ENCODE measurements around the gene CDC25B. TPM values are rescaled to one million over a fixed set of nuclear protein-coding genes. Genes with fewer than 3 reads are reported as not detected.

The CDC25B gene
- total and polyA plus RNA-seq, 2 of the 13 experiments (the other 11 are each of a cell fraction or from before 2014, with no cell fraction given), result 14.5 to 19.4 TPM

DNA sequence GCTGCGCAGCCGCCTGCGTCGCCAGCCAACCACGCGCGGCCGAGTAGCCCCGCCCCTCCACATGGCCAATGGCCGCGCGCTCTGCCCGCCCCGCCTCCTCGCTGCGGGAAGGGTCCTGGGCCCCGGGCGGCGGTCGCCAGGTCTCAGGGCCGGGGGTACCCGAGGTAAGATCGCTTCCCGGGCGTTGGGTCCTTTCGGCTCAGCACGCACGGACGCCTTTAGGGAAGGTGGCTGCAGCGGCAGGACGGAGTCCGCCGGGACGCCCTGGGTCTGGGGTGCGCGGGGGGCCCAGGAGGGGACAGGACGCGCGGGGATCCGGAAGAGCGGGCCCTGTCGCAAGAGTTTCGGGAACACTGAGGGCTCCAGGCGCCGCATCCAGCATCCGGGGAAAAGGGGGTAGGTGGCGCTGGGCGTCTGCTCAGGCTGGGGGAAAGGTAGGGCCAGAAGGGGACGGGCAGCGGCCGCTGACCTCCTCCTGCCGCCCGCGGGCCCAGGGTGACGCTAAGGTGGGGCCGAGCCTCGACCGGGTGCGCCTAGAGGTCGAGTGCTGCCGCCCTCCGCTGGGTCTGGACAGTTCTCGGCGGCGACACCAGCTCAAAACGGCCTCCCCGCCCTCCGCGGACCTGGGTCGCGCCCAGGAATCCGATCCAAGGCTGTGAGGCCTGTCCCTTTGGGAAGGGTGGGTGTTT lies 50.8 kb downstream of the CDC25B start, which contains the start of gene MAVS (continued):
- peak; percentile 40 for TF ChIP-seq ESRRA (CRISPR knock-in tag; IDR thresholded peaks at IDR 0.05; ENCODE audit: low read depth)
- TF ChIP-seq MIER2 (CRISPR knock-in tag; IDR thresholded peaks at IDR 0.05), result no peak
- TF ChIP-seq, protein P1, sequence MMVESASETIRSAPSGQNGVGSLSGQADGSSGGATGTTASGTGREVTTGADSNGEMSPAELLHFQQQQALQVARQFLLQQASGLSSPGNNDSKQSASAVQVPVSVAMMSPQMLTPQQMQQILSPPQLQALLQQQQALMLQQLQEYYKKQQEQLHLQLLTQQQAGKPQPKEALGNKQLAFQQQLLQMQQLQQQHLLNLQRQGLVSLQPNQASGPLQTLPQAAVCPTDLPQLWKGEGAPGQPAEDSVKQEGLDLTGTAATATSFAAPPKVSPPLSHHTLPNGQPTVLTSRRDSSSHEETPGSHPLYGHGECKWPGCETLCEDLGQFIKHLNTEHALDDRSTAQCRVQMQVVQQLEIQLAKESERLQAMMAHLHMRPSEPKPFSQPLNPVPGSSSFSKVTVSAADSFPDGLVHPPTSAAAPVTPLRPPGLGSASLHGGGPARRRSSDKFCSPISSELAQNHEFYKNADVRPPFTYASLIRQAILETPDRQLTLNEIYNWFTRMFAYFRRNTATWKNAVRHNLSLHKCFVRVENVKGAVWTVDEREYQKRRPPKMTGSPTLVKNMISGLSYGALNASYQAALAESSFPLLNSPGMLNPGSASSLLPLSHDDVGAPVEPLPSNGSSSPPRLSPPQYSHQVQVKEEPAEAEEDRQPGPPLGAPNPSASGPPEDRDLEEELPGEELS (CRISPR knock-in tag; IDR thresholded peaks at IDR 0.05), result no peak; the same call in 1 of the 2 replicates
- TF ChIP-seq ZSCAN20 (CRISPR knock-in tag; IDR thresholded peaks at IDR 0.05; ENCODE audit: borderline replicate concordance), result no peak
- peak; percentile 33; the same call in 1 of the 2 replicates for TF ChIP-seq ZNF773 (CRISPR knock-in tag; IDR thresholded peaks at IDR 0.05; ENCODE audit: borderline replicate concordance)
- TF ChIP-seq ZNF292 (CRISPR knock-in tag; IDR thresholded peaks at IDR 0.05; ENCODE audit: borderline replicate concordance, low read depth), result peak; percentile 7; the same call in 1 of the 2 replicates
- TF ChIP-seq, protein P2, sequence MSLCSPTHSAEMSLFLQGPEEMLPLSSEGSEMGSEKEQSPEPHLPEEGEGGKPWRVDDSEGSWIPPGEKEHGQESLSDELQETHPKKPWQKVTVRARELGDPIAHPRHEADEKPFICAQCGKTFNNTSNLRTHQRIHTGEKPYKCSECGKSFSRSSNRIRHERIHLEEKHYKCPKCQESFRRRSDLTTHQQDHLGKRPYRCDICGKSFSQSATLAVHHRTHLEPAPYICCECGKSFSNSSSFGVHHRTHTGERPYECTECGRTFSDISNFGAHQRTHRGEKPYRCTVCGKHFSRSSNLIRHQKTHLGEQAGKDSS (CRISPR knock-in tag; IDR thresholded peaks at IDR 0.05; ENCODE audit: borderline replicate concordance, low read depth), result no peak
- no peak for TF ChIP-seq PLRG1 (conservative IDR thresholded peaks at IDR 0.05)
- TF ChIP-seq, protein P3, sequence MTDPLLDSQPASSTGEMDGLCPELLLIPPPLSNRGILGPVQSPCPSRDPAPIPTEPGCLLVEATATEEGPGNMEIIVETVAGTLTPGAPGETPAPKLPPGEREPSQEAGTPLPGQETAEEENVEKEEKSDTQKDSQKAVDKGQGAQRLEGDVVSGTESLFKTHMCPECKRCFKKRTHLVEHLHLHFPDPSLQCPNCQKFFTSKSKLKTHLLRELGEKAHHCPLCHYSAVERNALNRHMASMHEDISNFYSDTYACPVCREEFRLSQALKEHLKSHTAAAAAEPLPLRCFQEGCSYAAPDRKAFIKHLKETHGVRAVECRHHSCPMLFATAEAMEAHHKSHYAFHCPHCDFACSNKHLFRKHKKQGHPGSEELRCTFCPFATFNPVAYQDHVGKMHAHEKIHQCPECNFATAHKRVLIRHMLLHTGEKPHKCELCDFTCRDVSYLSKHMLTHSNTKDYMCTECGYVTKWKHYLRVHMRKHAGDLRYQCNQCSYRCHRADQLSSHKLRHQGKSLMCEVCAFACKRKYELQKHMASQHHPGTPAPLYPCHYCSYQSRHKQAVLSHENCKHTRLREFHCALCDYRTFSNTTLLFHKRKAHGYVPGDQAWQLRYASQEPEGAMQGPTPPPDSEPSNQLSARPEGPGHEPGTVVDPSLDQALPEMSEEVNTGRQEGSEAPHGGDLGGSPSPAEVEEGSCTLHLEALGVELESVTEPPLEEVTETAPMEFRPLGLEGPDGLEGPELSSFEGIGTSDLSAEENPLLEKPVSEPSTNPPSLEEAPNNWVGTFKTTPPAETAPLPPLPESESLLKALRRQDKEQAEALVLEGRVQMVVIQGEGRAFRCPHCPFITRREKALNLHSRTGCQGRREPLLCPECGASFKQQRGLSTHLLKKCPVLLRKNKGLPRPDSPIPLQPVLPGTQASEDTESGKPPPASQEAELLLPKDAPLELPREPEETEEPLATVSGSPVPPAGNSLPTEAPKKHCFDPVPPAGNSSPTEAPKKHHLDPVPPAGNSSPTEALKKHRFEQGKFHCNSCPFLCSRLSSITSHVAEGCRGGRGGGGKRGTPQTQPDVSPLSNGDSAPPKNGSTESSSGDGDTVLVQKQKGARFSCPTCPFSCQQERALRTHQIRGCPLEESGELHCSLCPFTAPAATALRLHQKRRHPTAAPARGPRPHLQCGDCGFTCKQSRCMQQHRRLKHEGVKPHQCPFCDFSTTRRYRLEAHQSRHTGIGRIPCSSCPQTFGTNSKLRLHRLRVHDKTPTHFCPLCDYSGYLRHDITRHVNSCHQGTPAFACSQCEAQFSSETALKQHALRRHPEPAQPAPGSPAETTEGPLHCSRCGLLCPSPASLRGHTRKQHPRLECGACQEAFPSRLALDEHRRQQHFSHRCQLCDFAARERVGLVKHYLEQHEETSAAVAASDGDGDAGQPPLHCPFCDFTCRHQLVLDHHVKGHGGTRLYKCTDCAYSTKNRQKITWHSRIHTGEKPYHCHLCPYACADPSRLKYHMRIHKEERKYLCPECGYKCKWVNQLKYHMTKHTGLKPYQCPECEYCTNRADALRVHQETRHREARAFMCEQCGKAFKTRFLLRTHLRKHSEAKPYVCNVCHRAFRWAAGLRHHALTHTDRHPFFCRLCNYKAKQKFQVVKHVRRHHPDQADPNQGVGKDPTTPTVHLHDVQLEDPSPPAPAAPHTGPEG (CRISPR knock-in tag; IDR thresholded peaks at IDR 0.05), result peak; percentile 80
- no peak for TF ChIP-seq SMAD9 (CRISPR knock-in tag; IDR thresholded peaks at IDR 0.05)
- no peak for TF ChIP-seq ZNF343 (CRISPR knock-in tag; IDR thresholded peaks at IDR 0.05)
- TF ChIP-seq ARHGAP35 (CRISPR knock-in tag; IDR thresholded peaks at IDR 0.05; ENCODE audit: borderline replicate concordance), result peak; percentile 99
- TF ChIP-seq ZC3H4 (CRISPR knock-in tag; IDR thresholded peaks at IDR 0.05; ENCODE audit: borderline replicate concordance), result no peak
- TF ChIP-seq ZNF431 (CRISPR knock-in tag; IDR thresholded peaks at IDR 0.05; ENCODE audit: borderline replicate concordance, low read depth), result peak; percentile 59
- TF ChIP-seq, protein P4, sequence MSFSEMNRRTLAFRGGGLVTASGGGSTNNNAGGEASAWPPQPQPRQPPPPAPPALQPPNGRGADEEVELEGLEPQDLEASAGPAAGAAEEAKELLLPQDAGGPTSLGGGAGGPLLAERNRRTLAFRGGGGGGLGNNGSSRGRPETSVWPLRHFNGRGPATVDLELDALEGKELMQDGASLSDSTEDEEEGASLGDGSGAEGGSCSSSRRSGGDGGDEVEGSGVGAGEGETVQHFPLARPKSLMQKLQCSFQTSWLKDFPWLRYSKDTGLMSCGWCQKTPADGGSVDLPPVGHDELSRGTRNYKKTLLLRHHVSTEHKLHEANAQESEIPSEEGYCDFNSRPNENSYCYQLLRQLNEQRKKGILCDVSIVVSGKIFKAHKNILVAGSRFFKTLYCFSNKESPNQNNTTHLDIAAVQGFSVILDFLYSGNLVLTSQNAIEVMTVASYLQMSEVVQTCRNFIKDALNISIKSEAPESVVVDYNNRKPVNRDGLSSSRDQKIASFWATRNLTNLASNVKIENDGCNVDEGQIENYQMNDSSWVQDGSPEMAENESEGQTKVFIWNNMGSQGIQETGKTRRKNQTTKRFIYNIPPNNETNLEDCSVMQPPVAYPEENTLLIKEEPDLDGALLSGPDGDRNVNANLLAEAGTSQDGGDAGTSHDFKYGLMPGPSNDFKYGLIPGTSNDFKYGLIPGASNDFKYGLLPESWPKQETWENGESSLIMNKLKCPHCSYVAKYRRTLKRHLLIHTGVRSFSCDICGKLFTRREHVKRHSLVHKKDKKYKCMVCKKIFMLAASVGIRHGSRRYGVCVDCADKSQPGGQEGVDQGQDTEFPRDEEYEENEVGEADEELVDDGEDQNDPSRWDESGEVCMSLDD (CRISPR knock-in tag; IDR thresholded peaks at IDR 0.05; ENCODE audit: borderline replicate concordance), result peak; percentile 82; the same call in 1 of the 2 replicates
- TF ChIP-seq SIX1 (CRISPR knock-in tag; IDR thresholded peaks at IDR 0.05; ENCODE audit: borderline replicate concordance), result peak; percentile 37
- TF ChIP-seq ELF4 (CRISPR knock-in tag; IDR thresholded peaks at IDR 0.05; ENCODE audit: borderline replicate concordance), result peak; percentile 88; the same call in 1 of the 2 replicates

Measured in HepG2 (cell line).